A549 treated with AZD9567 at 1 μM for 4 hours (cell line): ENCODE results near the gene EBF4. TPM values are rescaled to one million over a fixed set of nuclear protein-coding genes. Genes with fewer than 3 reads are reported as not detected.

Experiments used
- total RNA-seq: library from RNA; stranded (reverse); fragments of 200-300 nt; extraction: Qiagen RNA extraction; gene quantifications from 5 replicates; pipeline ENCODE4 v1.2.3, GENCODE V29; 2022; ENCODE audit not compliant: insufficient read depth

Gene EBF4, protein sequence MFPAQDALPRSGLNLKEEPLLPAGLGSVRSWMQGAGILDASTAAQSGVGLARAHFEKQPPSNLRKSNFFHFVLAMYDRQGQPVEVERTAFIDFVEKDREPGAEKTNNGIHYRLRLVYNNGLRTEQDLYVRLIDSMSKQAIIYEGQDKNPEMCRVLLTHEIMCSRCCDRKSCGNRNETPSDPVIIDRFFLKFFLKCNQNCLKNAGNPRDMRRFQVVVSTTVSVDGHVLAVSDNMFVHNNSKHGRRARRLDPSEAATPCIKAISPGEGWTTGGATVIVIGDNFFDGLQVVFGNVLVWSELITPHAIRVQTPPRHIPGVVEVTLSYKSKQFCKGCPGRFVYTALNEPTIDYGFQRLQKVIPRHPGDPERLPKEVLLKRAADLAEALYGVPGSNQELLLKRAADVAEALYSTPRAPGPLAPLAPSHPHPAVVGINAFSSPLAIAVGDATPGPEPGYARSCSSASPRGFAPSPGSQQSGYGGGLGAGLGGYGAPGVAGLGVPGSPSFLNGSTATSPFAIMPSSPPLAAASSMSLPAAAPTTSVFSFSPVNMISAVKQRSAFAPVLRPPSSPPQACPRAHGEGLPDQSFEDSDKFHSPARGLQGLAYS
- total RNA-seq = 1.00 to 2.9 TPM (median 2.4 TPM) in 5 replicates

DNA sequence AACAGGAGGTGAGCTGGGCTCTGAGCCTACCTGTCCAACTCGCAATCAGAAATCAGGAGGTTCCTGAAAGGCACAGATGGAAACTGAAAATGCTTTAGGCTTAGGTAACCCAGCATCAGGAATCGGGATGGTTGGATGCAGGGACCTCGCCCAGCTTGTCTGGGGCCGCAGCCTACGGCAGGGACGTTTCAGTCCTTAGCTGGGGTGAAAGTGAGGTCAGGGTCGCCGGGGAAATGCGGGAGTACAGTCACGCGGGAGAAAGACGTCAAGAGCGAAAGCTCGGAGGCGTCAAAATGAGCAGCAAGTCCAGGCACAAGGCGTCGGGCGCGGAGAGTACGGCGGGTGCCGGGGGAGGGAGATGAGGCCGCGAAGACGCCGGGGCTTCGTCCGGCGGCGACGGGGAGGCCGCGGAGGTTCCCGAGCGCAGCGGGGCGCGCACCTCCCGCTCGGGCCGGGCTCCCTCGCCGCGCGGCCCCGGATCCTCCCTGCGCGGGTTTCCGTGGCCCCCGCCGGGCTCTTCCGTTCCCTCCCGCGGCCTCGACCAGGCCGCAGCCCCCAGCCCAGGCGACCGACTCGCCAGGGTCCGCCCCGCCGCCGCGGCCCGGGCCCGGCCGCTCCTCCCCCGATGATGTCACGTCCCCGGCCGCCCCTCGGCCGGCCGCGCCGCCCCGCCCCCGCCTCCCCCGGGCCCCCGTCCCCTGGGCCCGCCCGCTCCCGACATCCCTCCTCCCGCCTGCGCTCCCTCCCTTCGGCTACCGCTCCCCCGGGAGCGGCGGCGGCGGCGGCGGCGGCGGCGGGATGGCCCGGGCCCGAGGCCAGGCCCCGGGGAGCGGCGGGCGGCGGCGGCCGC, at the start of gene EBF4:
EBF4 (plus strand) TSS at position 745 of the 850 bp plus-strand sequence. CDS start 866 bp downstream, outside the sequence.

DNA sequence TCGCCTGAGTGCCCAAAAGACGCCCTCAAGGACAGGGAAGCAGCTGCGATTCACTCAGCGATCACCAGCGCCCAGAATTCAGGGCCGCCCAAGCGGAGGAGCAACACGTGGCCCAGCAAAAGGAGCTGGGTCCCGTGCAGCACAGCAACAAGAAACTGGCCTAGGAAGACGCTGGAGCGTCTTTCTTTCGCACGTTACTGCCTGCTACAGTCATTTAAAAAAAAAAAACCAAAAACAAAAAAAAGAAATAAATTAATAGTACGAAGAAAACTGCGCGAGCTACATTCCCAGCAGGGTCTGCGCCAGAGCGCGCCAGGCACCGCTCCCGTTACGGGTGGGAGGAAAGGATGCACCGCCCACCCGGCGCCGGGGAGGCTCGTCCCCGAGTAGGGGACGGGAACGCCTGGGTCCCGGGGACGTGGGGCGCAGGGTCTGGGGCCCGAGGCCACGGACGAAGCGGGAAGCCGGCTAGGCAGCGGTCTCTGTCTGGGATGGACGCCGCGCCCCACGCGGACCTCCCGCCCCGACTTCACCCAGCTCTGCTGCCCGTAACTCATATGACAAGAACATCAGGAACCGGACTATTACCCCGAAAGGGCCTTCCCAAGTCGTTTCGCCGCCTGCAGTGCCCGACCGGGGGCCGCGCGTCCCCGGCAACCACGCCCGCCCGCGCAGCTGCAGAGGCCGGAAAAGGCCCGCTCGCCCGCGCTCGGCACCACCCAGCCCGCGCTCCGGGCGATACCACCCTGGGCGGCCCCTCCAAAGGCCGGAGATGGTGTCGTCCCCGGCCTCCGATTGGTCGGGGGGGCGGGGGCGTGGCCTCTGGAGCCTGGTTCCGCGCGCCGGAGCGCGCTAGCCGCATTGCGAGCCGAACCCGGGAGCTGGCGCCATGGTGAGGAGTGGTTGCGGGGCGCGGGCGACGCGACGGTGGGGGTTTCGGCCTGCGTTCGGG, 40.5 kb upstream of the EBF4 start, which contains the start of gene NOP56:
NOP56 (plus strand) TSS at position 861 of the 952 bp plus-strand sequence; CDS start at position 890, 29 bp downstream.

DNA sequence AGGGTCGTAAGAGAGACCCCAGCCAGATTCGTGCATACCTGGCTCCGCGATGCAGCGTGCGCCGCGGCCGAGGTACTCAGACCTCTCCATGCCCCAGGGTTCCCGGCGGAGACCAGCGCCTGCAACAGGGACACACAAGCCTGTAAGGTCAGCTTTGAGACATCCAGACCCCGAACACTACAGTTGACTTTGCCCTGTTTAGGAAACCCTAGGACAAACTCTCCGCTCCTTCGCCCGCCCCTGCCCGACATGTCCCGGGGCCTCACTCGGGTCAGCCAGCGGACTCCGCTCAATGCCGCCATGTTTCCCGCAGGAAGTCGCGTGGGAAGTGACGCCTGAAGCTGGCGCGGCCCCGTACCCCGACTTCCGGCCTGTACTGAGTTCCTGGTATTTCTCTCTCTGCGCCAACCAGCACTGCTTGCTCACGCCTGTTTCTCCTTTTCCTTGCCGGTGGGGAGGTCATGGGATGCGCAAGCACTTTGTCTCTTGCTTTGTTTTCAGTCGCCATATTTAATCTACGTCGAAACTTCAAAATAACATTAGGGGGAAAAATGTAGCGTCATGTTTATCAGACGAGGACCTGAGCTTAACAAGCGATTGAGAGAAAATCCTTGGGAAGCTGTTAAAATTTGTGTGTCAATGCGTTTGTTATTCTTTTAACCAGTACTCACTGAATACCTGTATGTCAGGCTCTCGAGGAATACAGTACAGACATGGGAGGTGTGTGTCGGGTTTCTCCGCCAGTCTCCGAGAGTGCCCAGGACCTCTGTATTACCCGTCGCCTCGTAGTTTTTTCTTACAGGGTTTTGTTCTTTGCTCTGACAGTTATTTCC, 28.5 kb upstream of the EBF4 start, which contains the start of gene IDH3B:
IDH3B (minus strand) TSS at position 330 of the 833 bp plus-strand sequence; CDS start at position 302, 28 bp downstream.

DNA sequence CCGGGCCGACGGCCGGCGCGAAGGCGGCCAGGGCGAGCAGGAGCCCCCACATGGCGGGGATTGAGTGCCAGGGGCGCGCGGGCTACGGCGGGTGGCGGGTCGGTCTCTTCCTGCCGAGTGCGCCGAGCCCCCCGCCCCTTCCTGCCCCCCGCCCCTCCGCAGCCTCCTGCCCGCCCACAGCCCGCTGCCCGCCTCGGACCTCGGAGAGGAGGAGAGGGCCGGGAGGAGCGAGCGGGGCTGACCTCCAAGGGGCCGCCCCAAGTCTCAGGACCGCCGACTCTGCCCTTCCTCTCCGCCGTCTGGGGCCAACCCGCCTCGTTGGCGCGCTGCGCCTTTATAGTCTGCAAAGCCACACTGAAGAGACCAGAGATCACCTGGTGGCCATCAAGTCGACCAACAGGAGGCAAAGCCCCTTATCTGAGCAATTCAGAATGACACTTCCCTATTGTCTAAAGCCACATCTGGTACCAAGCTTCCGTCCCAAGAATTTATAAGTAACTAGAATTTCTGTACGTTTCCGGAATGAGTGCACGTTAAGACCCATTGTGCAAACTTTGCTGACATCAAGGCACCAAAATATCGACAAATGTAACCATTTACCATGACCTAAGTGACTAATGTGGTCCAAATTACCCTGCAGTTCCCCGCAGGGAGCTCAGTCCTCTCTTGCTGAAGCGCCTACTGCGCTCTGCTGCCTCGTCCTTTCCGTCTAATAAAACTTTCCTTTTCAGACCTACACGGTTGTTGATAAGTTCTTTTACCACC, 108.1 kb downstream of the EBF4 start, which contains the start of gene CPXM1:
CPXM1 (minus strand) TSS at position 107 of the 765 bp plus-strand sequence; CDS start at position 52, 55 bp downstream.

Other genes starting within 250 kb of the EBF4 start
- 782 to 1,063 TPM (median 982 TPM) in 5 replicates for gene SNRPB, start 222.0 kb upstream of the EBF4 start, total RNA-seq
- gene ZNF343, start 183.9 kb upstream of the EBF4 start, total RNA-seq = 11.0 to 14.2 TPM (median 13.4 TPM) in 5 replicates
- gene TMC2, start 156.2 kb upstream of the EBF4 start, total RNA-seq = not detected in 5 replicates
- 638 to 714 TPM (median 679 TPM) in 5 replicates for gene NOP56, start 40.1 kb upstream of the EBF4 start, total RNA-seq
- 131 to 161 TPM (median 133 TPM) in 5 replicates for gene IDH3B, start 28.6 kb upstream of the EBF4 start, total RNA-seq
- gene CPXM1, start 107.8 kb downstream of the EBF4 start, total RNA-seq = not detected in 5 replicates
- 0.27 to 0.40 TPM (median 0.31 TPM) in 3 of 5 replicates, not detected in the others for gene C20orf141, start 122.2 kb downstream of the EBF4 start, total RNA-seq
- gene TMEM239, start 123.6 kb downstream of the EBF4 start, total RNA-seq = not detected in 5 replicates
- gene PCED1A, start 147.9 kb downstream of the EBF4 start, total RNA-seq = 11.6 to 29.8 TPM (median 27.9 TPM) in 5 replicates
- 20.7 to 38.2 TPM (median 34.8 TPM) in 5 replicates for gene VPS16, start 148.0 kb downstream of the EBF4 start, total RNA-seq
- gene PTPRA, start 180.7 kb downstream of the EBF4 start, total RNA-seq = 36.7 to 64.3 TPM (median 42.1 TPM) in 5 replicates